K562 (cell line): ENCODE results near the gene PLXDC2.

Experiments
- EZH2 ChIP-seq: IDR thresholded peaks from 2 replicates; pipeline ENCODE4 v1.6.1; 2012; ENCODE audit warnings: low read depth, mild to moderate bottlenecking, inconsistent platforms, low read length, borderline replicate concordance
- FOS ChIP-seq: IDR thresholded peaks from 3 replicates; pipeline ENCODE4 v1.6.1; 2011; ENCODE audit not compliant: insufficient read length; ENCODE audit errors: extremely low read depth
- FOXJ3 ChIP-seq: sonication (generic); formaldehyde crosslinking; IDR thresholded peaks from 2 replicates; pipeline ENCODE4 v1.4.0; 2020; ENCODE audit warnings: mild to moderate bottlenecking, missing genetic modification reagents
- HOXB6 ChIP-seq: fragments of 250-450 bp; sonication (Bioruptor Pico); IDR thresholded peaks from 2 replicates; pipeline ENCODE4 v1.5.1; 2022; ENCODE audit warnings: mild to moderate bottlenecking, borderline replicate concordance
- MEIS2 ChIP-seq: fragments of 450-650 bp; IDR thresholded peaks from 2 replicates; pipeline ENCODE4 v1.6.1; 2014; ENCODE audit warnings: mild to moderate bottlenecking; ENCODE audit not compliant: partially characterized antibody
- NR2C1 ChIP-seq, 2 experiments: fragments of 450-650 bp; IDR thresholded peaks; 2 replicates each; pipeline ENCODE4 v1.6.1; 2017; ENCODE audit warnings: mild to moderate bottlenecking in 2 of 2, antibody characterized with exemption in 1 of 2, inconsistent platforms in 1 of 2, missing compliant biosample characterization in 1 of 2, missing genetic modification characterization in 1 of 2
- POLR2AphosphoS5 ChIP-seq: IDR thresholded peaks from 2 replicates; pipeline ENCODE4 v1.6.1; 2011; ENCODE audit warnings: mild to moderate bottlenecking, low read depth, low read length, moderate library complexity; ENCODE audit not compliant: control insufficient read depth, insufficient read depth
- ZNF311 ChIP-seq: fragments of 250-450 bp; sonication (Bioruptor Pico); IDR thresholded peaks from 2 replicates; pipeline ENCODE4 v1.4.0; 2020; ENCODE audit warnings: mild to moderate bottlenecking, moderate library complexity
- ZNF561 ChIP-seq: fragments of 450-650 bp; formaldehyde crosslinking; conservative IDR thresholded peaks from 2 replicates; pipeline ENCODE4 v1.4.0; 2020; ENCODE audit warnings: mild to moderate bottlenecking, moderate library complexity
- TF ChIP-seq, protein P1 (sequence below): sonication (generic); formaldehyde crosslinking; IDR thresholded peaks from 2 replicates; pipeline ENCODE4 v1.8.1; 2023; ENCODE audit warnings: mild to moderate bottlenecking, missing genetic modification reagents
- TF ChIP-seq, protein P2 (sequence below): fragments of 250-450 bp; sonication (Bioruptor Pico); IDR thresholded peaks from 2 replicates; pipeline ENCODE4 v1.8.0; 2022; ENCODE audit warnings: moderate library complexity, mild to moderate bottlenecking, inconsistent platforms
- TF ChIP-seq, protein P3 (sequence below): fragments of 450-650 bp; IDR thresholded peaks from 2 replicates; pipeline ENCODE4 v1.6.1; 2016; ENCODE audit warnings: low read depth

DNA sequence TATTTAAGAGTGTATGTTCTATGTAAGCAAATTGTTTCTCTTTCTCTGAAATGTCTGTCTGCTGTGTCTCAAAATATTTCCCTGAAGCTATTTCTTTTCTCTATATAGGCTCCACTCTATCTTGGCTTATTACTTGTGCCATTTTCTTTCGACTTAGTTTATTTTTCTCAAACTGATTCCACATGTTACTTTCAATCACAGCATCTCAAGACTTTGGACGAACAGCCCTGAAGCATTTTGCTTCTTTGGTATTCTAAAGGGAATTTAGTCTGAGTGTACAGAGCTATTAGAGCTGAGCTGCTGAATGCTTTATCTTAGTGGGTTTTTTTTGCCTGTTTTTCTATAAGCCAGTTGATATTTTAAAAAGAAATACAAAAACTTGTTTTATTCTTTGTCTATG is 95.7 kb downstream of the PLXDC2 start:
- no peak for TF ChIP-seq FOS
- TF ChIP-seq, protein P1, sequence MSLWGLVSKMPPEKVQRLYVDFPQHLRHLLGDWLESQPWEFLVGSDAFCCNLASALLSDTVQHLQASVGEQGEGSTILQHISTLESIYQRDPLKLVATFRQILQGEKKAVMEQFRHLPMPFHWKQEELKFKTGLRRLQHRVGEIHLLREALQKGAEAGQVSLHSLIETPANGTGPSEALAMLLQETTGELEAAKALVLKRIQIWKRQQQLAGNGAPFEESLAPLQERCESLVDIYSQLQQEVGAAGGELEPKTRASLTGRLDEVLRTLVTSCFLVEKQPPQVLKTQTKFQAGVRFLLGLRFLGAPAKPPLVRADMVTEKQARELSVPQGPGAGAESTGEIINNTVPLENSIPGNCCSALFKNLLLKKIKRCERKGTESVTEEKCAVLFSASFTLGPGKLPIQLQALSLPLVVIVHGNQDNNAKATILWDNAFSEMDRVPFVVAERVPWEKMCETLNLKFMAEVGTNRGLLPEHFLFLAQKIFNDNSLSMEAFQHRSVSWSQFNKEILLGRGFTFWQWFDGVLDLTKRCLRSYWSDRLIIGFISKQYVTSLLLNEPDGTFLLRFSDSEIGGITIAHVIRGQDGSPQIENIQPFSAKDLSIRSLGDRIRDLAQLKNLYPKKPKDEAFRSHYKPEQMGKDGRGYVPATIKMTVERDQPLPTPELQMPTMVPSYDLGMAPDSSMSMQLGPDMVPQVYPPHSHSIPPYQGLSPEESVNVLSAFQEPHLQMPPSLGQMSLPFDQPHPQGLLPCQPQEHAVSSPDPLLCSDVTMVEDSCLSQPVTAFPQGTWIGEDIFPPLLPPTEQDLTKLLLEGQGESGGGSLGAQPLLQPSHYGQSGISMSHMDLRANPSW (CRISPR knock-in tag) = no peak
- no peak for TF ChIP-seq HOXB6 (CRISPR knock-in tag)
- no peak for TF ChIP-seq POLR2AphosphoS5
- TF ChIP-seq, protein P2, sequence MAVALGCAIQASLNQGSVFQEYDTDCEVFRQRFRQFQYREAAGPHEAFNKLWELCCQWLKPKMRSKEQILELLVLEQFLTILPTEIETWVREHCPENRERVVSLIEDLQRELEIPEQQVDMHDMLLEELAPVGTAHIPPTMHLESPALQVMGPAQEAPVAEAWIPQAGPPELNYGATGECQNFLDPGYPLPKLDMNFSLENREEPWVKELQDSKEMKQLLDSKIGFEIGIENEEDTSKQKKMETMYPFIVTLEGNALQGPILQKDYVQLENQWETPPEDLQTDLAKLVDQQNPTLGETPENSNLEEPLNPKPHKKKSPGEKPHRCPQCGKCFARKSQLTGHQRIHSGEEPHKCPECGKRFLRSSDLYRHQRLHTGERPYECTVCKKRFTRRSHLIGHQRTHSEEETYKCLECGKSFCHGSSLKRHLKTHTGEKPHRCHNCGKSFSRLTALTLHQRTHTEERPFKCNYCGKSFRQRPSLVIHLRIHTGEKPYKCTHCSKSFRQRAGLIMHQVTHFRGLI (CRISPR knock-in tag) = no peak
- TF ChIP-seq, protein P3, sequence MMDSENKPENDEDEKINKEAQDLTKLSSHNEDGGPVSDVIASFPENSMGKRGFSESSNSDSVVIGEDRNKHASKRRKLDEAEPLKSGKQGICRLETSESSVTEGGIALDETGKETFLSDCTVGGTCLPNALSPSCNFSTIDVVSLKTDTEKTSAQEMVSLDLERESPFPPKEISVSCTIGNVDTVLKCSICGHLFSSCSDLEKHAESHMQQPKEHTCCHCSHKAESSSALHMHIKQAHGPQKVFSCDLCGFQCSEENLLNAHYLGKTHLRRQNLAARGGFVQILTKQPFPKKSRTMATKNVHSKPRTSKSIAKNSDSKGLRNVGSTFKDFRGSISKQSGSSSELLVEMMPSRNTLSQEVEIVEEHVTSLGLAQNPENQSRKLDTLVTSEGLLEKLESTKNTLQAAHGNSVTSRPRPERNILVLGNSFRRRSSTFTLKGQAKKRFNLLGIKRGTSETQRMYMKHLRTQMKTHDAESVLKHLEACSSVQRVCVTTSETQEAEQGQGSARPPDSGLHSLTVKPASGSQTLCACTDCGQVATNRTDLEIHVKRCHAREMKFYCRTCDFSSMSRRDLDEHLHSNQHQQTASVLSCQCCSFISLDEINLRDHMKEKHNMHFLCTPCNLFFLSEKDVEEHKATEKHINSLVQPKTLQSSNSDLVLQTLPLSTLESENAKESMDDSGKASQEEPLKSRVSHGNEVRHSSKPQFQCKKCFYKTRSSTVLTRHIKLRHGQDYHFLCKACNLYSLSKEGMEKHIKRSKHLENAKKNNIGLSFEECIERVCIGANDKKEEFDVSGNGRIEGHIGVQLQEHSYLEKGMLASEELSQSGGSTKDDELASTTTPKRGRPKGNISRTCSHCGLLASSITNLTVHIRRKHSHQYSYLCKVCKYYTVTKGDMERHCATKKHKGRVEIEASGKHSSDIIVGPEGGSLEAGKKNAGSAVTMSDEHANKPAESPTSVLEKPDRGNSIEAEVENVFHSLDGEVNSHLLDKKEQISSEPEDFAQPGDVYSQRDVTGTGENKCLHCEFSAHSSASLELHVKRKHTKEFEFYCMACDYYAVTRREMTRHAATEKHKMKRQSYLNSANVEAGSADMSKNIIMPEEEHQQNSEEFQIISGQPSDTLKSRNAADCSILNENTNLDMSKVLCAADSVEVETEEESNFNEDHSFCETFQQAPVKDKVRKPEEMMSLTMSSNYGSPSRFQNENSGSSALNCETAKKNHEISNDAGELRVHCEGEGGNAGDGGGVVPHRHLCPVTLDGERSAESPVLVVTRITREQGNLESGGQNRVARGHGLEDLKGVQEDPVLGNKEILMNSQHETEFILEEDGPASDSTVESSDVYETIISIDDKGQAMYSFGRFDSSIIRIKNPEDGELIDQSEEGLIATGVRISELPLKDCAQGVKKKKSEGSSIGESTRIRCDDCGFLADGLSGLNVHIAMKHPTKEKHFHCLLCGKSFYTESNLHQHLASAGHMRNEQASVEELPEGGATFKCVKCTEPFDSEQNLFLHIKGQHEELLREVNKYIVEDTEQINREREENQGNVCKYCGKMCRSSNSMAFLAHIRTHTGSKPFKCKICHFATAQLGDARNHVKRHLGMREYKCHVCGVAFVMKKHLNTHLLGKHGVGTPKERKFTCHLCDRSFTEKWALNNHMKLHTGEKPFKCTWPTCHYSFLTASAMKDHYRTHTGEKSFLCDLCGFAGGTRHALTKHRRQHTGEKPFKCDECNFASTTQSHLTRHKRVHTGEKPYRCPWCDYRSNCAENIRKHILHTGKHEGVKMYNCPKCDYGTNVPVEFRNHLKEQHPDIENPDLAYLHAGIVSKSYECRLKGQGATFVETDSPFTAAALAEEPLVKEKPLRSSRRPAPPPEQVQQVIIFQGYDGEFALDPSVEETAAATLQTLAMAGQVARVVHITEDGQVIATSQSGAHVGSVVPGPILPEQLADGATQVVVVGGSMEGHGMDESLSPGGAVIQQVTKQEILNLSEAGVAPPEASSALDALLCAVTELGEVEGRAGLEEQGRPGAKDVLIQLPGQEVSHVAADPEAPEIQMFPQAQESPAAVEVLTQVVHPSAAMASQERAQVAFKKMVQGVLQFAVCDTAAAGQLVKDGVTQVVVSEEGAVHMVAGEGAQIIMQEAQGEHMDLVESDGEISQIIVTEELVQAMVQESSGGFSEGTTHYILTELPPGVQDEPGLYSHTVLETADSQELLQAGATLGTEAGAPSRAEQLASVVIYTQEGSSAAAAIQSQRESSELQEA = no peak
- no peak for TF ChIP-seq MEIS2
- TF ChIP-seq ZNF561 = no peak
- no peak for TF ChIP-seq FOXJ3
- TF ChIP-seq EZH2 = no peak
- no peak for TF ChIP-seq ZNF311 (CRISPR knock-in tag)
- no peak for TF ChIP-seq NR2C1 (IDR thresholded peaks at IDR 0.05)
- TF ChIP-seq NR2C1 (tag; IDR thresholded peaks at IDR 0.05) = no peak
